Measurements from ENCODE around the gene YPEL4. TPM values are rescaled to one million over a fixed set of nuclear protein-coding genes. Genes with fewer than 3 reads are reported as not detected.

Gene YPEL4
- total RNA-seq, 1 donor from 2014 or later, result 6.9 TPM

GRCh38 chr11:57615308-57615707 lies 34.4 kb downstream of the YPEL4 start:
- DNase-seq (no peak), ATAC-seq (no peak)
- H3K27me3 ChIP-seq, result no peaks in the 10 kb centered on the region
- H3K4me3 ChIP-seq, result no peak overlapping the region
- intact Hi-C loops (cut with DNase I), result no loop called here
- H3K4me1 ChIP-seq, result no peaks in the 10 kb centered on the region
- peaks cover 63% of the 10 kb centered on the region for H3K36me3 ChIP-seq
- H3K9me3 ChIP-seq, result no peaks in the 10 kb centered on the region
- no peak overlapping the region for H3K27ac ChIP-seq
- TF ChIP-seq CTCF (IDR thresholded peaks at IDR 0.05), result no peak

DNA sequence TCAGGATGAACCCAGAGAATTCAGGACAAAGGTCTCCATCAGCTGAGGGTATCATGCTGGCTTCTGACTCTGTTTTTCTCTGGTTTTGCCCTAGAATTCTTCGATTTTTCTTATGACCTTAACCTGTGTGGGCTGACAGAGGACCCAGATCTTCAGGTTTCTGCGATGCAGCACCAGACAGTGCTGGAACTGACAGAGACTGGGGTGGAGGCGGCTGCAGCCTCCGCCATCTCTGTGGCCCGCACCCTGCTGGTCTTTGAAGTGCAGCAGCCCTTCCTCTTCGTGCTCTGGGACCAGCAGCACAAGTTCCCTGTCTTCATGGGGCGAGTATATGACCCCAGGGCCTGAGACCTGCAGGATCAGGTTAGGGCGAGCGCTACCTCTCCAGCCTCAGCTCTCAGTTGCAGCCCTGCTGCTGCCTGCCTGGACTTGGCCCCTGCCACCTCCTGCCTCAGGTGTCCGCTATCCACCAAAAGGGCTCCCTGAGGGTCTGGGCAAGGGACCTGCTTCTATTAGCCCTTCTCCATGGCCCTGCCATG lies 35.4 kb downstream of the YPEL4 start:
- no peaks in the 10 kb centered on the region for H3K27me3 ChIP-seq
- no peak for TF ChIP-seq CTCF (IDR thresholded peaks at IDR 0.05)
- no peak overlapping the region for H3K27ac ChIP-seq
- H3K4me1 ChIP-seq, result no peaks in the 10 kb centered on the region
- H3K4me3 ChIP-seq, result no peak overlapping the region
- intact Hi-C loops (cut with DNase I), result no loop called here
- no peaks in the 10 kb centered on the region for H3K9me3 ChIP-seq
- ATAC-seq (no peak), DNase-seq (no peak)
- peaks cover 73% of the 10 kb centered on the region for H3K36me3 ChIP-seq

GRCh38 chr11:57610170-57610569 lies 39.5 kb downstream of the YPEL4 start:
- intact Hi-C loops (cut with DNase I), result no loop called here
- TF ChIP-seq CTCF (IDR thresholded peaks at IDR 0.05), result no peak
- DNase-seq (no peak), ATAC-seq (no peak)
- no peak overlapping the region for H3K4me3 ChIP-seq
- H3K27ac ChIP-seq, result no peak overlapping the region
- H3K9me3 ChIP-seq, result no peaks in the 10 kb centered on the region
- H3K4me1 ChIP-seq, result no peaks in the 10 kb centered on the region
- H3K36me3 ChIP-seq, result peaks cover 86% of the 10 kb centered on the region
- H3K27me3 ChIP-seq, result no peaks in the 10 kb centered on the region

DNA sequence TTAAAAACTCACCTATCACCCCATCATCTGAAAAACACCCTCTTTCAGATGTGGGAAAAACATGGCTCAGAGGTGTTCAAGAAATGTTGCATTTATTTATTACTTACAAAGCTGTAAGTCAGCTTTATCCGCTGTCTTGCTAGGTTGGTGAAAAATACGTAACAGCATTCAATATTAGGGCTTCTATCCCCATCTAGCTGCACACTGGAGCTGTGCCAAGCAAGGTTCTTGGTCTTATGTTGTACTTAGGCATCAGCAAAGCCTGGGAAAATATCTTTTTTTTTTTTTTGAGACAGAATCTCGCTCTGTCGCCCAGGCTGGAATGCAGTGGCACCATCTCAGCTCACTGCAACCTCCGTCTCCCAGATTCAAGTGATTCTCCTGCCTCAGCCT lies 44.7 kb downstream of the YPEL4 start:
- no peak for DNase-seq
- peaks cover 54% of the 10 kb centered on the region for H3K36me3 ChIP-seq
- no peak overlapping the region for H3K27ac ChIP-seq

GRCh38 chr11:57604296-57605027 lies 45.2 kb downstream of the YPEL4 start:
- Histone ChIP-seq H3K27ac (no peak overlapping the region), H3K4me1 (no peaks in the 10 kb centered on the region), H3K9me3 (no peaks in the 10 kb centered on the region), H3K36me3 (peaks cover 48% of the 10 kb centered on the region), H3K4me3 (no peak overlapping the region), H3K27me3 (no peaks in the 10 kb centered on the region)
- DNase-seq (no peak), ATAC-seq (no peak)
- intact Hi-C loops (cut with DNase I), result no loop called here
- no peak for TF ChIP-seq CTCF (IDR thresholded peaks at IDR 0.05)

More for the DNA sequence above, 44.7 kb downstream of the YPEL4 start:
- Histone ChIP-seq H3K4me1 (no peaks in the 10 kb centered on the region), H3K9me3 (no peaks in the 10 kb centered on the region), H3K4me3 (no peak overlapping the region), H3K27me3 (no peaks in the 10 kb centered on the region)
- intact Hi-C loops (cut with DNase I), result no loop called here
- no peak for ATAC-seq
- no peak for TF ChIP-seq CTCF (IDR thresholded peaks at IDR 0.05)
